GM23338 (cell line): ENCODE measurements around the gene SLC66A2.

Experiments used
- CREB1 ChIP-seq: fragments of 250-450 bp; sonication (Bioruptor Pico); IDR thresholded peaks from 2 replicates; pipeline ENCODE4 v1.5.0; 2020; ENCODE audit warnings: low read depth, mild to moderate bottlenecking, moderate library complexity
- EZH2 ChIP-seq: fragments of 200-600 bp; sonication (generic); IDR thresholded peaks from one replicate; pipeline ENCODE4 v1.8.0; 2017; ENCODE audit warnings: antibody characterized with exemption, mild to moderate bottlenecking, low read depth; ENCODE audit not compliant: unreplicated experiment
- EZH2phosphoT487 ChIP-seq: fragments of 200-600 bp; sonication (generic); IDR thresholded peaks from one replicate; pipeline ENCODE4 v1.8.1; 2018; ENCODE audit warnings: antibody characterized with exemption; ENCODE audit not compliant: unreplicated experiment
- POLR2AphosphoS5 ChIP-seq: IDR thresholded peaks from 2 replicates; pipeline ENCODE4 v1.6.1; 2016; ENCODE audit warnings: antibody characterized with exemption, low read depth
- ZNF331 ChIP-seq: fragments of 250-450 bp; sonication (Bioruptor Pico); IDR thresholded peaks from 2 replicates; pipeline ENCODE4 v1.5.0; 2020; ENCODE audit warnings: low read depth, mild to moderate bottlenecking, moderate library complexity
- TF ChIP-seq, protein P1 (sequence below): IDR thresholded peaks from one replicate; pipeline ENCODE4 v1.6.1; 2018; ENCODE audit warnings: antibody characterized with exemption; ENCODE audit not compliant: unreplicated experiment
- TF ChIP-seq, protein P2 (sequence below), 2 experiments: fragments of 200-600 bp in 1 of 2; sonication (generic) in 1 of 2; conservative IDR thresholded peaks; 2 replicates each; pipeline versions ENCODE4 v1.5.1 to v1.6.1; 2016 to 2017; ENCODE audit warnings: antibody characterized with exemption in 2 of 2, low read depth in 2 of 2, mild to moderate bottlenecking in 2 of 2, moderate library complexity in 1 of 2

DNA sequence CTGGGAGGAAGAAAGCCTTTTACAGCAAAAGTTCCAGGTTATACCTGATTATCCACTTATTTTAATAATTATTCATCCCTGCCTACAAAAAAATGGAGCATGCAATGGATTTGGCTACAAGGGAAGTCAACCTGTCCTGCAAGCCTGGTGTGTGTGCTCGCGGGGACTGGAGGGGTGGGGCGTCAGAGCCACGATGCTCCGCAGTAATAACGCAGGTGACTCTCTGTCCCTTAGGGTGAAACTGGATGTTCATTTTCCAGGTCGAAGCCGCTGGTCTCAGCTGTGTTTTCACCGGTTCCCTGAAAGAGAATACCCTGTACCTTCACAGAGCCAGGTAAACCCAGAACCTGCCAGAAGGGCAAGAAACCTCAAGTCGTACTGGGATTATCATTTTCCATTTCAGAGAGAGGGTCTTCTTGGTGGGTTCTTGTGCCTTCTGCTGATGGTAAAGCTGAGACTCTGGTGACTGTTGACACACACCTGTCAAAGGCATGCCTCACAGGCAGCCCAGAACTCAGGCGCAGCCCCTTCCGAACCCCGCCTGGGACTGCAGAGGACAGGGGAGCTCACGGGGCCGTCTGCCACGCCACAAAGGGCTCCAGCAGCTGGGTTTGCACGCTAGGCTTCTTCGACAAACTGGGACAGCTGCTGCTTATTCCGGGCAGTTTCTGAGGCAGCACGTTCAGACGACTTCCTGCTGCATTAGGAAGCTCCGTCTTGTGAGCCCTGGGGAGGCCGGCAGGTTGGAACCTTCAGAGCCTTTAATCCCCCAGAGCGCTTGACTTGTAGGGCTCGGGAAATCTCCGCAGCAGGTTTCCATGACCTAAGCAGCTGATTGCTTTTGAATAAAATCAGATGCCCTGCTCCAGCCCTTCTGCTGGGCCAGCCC, 95.1 kb downstream of the SLC66A2 start:
- TF ChIP-seq, protein P1, sequence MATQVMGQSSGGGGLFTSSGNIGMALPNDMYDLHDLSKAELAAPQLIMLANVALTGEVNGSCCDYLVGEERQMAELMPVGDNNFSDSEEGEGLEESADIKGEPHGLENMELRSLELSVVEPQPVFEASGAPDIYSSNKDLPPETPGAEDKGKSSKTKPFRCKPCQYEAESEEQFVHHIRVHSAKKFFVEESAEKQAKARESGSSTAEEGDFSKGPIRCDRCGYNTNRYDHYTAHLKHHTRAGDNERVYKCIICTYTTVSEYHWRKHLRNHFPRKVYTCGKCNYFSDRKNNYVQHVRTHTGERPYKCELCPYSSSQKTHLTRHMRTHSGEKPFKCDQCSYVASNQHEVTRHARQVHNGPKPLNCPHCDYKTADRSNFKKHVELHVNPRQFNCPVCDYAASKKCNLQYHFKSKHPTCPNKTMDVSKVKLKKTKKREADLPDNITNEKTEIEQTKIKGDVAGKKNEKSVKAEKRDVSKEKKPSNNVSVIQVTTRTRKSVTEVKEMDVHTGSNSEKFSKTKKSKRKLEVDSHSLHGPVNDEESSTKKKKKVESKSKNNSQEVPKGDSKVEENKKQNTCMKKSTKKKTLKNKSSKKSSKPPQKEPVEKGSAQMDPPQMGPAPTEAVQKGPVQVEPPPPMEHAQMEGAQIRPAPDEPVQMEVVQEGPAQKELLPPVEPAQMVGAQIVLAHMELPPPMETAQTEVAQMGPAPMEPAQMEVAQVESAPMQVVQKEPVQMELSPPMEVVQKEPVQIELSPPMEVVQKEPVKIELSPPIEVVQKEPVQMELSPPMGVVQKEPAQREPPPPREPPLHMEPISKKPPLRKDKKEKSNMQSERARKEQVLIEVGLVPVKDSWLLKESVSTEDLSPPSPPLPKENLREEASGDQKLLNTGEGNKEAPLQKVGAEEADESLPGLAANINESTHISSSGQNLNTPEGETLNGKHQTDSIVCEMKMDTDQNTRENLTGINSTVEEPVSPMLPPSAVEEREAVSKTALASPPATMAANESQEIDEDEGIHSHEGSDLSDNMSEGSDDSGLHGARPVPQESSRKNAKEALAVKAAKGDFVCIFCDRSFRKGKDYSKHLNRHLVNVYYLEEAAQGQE, result no peak
- TF ChIP-seq, protein P2, sequence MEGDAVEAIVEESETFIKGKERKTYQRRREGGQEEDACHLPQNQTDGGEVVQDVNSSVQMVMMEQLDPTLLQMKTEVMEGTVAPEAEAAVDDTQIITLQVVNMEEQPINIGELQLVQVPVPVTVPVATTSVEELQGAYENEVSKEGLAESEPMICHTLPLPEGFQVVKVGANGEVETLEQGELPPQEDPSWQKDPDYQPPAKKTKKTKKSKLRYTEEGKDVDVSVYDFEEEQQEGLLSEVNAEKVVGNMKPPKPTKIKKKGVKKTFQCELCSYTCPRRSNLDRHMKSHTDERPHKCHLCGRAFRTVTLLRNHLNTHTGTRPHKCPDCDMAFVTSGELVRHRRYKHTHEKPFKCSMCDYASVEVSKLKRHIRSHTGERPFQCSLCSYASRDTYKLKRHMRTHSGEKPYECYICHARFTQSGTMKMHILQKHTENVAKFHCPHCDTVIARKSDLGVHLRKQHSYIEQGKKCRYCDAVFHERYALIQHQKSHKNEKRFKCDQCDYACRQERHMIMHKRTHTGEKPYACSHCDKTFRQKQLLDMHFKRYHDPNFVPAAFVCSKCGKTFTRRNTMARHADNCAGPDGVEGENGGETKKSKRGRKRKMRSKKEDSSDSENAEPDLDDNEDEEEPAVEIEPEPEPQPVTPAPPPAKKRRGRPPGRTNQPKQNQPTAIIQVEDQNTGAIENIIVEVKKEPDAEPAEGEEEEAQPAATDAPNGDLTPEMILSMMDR (conservative IDR thresholded peaks at IDR 0.05; ENCODE audit: low read depth in 2 of 2), result no peak
- no peak for TF ChIP-seq EZH2
- TF ChIP-seq POLR2AphosphoS5, result no peak
- TF ChIP-seq EZH2phosphoT487, result no peak
- no peak for TF ChIP-seq CREB1 (CRISPR knock-in tag)
- TF ChIP-seq ZNF331 (CRISPR knock-in tag), result no peak
